Spleen (tissue), 7 donors: ENCODE results near the gene DNAJC3.

Experiments
- POLR2AphosphoS5 ChIP-seq, 3 donors: sonication (generic); formaldehyde crosslinking; IDR thresholded peaks; one replicate each; pipeline ENCODE4 v1.5.1; 2017; ENCODE audit warnings: antibody characterized with exemption in 3 of 3
- TF ChIP-seq, protein P1 (sequence below), 11 experiments: fragments of 200-600 bp in 7 of 11; fragments of 450-650 bp in 4 of 11; sonication (generic) in 4 of 11; IDR thresholded peaks in 8 of 11; conservative IDR thresholded peaks in 3 of 11; 1 replicate in 7 of 11; 2 replicates in 4 of 11; pipeline versions ENCODE4 v1.4.0 to v1.8.0; 2016 to 2021; ENCODE audit warnings: antibody characterized with exemption in 11 of 11, inconsistent platforms in 4 of 11, mild to moderate bottlenecking in 1 of 11
- donor health status: DM: no; HTN: no; CAD: no; lungs with moderate emphysema.
- donor health status: DM: no; HTN: no; CAD: no.
- donor health status: DM: no; HTN: no; CAD: no.

DNA sequence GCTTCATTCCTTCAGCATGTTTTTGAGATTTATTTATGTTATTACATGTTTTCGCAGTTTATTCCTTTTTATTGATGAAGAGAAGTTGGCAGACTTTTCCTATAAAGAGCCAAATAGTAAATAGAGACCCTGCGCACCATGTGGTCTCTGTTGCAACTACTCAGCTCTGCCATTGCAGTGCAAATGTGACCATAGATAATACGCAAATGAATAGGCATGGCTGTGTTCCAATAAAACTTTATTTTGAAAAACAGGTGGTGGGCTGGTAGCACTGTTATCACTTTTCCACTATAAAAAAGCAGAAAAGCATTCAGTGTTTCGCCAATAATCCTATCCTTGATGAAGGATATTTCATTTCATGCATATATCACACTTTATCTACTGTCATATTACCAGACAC, 95.0 kb downstream of the DNAJC3 start:
- TF ChIP-seq POLR2AphosphoS5 (IDR thresholded peaks at IDR 0.05), result no peak
- TF ChIP-seq, protein P1, sequence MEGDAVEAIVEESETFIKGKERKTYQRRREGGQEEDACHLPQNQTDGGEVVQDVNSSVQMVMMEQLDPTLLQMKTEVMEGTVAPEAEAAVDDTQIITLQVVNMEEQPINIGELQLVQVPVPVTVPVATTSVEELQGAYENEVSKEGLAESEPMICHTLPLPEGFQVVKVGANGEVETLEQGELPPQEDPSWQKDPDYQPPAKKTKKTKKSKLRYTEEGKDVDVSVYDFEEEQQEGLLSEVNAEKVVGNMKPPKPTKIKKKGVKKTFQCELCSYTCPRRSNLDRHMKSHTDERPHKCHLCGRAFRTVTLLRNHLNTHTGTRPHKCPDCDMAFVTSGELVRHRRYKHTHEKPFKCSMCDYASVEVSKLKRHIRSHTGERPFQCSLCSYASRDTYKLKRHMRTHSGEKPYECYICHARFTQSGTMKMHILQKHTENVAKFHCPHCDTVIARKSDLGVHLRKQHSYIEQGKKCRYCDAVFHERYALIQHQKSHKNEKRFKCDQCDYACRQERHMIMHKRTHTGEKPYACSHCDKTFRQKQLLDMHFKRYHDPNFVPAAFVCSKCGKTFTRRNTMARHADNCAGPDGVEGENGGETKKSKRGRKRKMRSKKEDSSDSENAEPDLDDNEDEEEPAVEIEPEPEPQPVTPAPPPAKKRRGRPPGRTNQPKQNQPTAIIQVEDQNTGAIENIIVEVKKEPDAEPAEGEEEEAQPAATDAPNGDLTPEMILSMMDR (IDR thresholded peaks at IDR 0.05 in 8 of 11, conservative IDR thresholded peaks at IDR 0.05 in 3 of 11), result no peak
